AG09309 (cell line): ENCODE results near the gene CABP1.

Experiments used
- DNase-seq: peaks from one replicate; pipeline ENCODE4 v3.0.0-alpha.2; 2010; ENCODE audit warnings: low read depth
- H3K4me3 ChIP-seq: 2 replicates; pipeline ENCODE4 v1.5.1; 2011; ENCODE audit warnings: mild to moderate bottlenecking, low read depth, low read length, moderate library complexity; ENCODE audit not compliant: control insufficient read depth
- TF ChIP-seq, protein P1 (sequence below): IDR thresholded peaks from 2 replicates; pipeline ENCODE4 v1.5.1; 2011; ENCODE audit warnings: mild to moderate bottlenecking, low read depth, low read length, inconsistent platforms; ENCODE audit not compliant: insufficient read depth, control insufficient read depth; ENCODE audit errors: missing control alignments

The CABP1 gene

DNA sequence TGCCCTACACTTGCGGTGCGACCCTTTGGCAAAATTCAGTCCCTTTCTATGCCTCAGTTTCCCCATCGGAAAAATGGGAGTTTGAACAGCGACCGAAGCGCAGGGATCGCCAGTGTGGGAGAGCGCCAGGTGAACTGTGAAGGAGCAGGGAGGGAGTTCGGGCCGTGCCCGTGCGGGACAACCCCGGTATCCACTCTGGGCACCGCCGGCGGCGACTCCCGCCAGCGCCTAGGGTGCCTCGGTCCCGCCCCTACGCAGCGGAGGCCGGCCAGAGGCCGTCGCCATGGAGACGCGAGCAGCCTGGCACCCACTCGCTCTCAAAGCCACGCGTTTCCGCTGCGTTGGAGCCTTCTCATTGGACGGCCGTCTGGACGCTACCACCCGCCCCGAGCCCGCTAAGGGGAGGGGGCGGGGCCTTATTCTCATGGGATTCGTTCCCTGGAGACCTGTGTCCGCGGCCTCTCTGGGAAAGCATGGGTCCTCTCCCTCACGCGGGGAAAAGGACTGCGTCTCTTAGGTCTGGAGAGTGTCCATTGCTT, 45.8 kb downstream of the CABP1 start:
- peak; percentile 81 for DNase-seq
- H3K4me3 ChIP-seq: peak overlapping the region; percentile 81
- TF ChIP-seq, protein P1, sequence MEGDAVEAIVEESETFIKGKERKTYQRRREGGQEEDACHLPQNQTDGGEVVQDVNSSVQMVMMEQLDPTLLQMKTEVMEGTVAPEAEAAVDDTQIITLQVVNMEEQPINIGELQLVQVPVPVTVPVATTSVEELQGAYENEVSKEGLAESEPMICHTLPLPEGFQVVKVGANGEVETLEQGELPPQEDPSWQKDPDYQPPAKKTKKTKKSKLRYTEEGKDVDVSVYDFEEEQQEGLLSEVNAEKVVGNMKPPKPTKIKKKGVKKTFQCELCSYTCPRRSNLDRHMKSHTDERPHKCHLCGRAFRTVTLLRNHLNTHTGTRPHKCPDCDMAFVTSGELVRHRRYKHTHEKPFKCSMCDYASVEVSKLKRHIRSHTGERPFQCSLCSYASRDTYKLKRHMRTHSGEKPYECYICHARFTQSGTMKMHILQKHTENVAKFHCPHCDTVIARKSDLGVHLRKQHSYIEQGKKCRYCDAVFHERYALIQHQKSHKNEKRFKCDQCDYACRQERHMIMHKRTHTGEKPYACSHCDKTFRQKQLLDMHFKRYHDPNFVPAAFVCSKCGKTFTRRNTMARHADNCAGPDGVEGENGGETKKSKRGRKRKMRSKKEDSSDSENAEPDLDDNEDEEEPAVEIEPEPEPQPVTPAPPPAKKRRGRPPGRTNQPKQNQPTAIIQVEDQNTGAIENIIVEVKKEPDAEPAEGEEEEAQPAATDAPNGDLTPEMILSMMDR: no peak

DNA sequence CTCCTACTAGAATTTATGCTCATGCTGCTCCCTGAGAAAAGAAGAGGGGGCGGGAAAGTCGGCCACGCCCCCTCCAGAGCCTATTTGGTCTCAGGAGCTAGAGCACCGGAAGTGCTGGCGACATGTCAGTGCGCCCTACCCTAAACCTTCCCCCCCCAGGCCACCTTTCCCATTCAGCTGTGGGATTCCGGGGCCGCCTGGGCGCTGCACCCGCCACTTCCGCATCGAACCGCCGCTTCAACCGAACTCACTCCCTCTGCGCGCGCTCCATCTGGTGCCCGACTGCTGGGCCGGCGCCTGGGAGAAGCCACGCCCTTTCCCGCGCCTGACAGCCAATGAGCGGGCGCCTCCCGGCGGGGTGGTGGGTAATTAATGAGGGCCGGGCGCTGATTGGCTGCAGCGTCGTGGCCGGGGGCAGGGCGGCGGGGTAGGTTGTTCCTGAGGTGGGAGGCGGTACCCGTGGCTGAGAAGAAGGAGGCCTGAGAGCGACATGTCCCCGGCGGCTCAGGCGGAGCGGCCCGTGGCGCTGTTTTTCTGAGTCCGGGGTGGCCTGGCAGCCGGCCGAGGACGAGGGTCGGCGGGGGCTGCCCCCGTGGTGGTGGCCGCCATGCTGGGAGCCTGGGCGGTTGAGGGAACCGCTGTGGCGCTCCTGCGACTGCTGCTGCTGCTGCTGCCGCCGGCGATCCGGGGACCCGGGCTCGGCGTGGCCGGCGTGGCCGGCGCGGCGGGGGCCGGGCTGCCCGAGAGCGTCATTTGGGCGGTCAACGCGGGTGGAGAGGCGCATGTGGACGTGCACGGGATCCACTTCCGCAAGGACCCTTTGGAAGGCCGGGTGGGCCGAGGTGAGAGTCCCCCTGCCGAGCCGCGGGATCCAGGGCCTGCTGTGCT, 46.5 kb downstream of the CABP1 start, which contains the start of gene MLEC:
MLEC (plus strand) TSS at position 460 of the 888 bp plus-strand sequence; CDS start at position 608, 148 bp downstream.
- TF ChIP-seq, protein P1: peak; percentile 17
- DNase-seq: peak; percentile 86
- peak within 1 kb of the TSS; percentile 81 for H3K4me3 ChIP-seq

DNA sequence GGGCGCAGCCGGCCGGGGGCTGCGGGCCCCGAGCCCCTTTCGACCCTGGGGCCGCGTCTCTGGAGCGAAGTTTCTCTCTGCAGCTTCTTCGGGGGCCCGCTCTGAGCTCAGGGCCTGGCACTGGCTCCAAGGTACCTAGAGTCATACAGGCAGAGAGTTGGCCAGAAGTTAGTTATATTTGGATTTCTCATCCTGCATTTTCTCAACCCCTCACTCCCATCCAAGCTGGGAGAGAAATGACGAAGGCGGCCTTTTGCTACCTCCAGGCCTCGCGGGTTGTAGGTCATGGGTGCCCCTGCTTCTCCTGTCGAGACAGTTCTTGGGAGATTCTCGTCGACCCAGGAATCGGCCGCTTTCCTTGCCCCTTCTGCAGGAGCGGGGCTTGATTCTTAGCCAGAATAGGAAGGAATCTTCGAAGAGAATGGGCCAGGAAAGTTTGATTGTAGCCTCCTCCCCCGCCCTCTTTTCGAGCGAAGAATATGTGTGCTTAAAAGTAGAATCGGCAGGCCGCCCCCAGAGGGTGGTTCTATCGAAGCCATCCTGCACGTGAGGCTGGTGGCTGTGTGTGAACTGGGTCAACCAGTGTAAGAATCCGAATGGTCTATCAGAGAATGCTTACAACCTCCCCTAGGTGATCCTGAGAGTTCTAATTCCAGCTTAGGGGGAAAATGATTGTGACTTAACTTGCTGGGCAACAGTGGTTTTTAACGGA, 47.3 kb downstream of the CABP1 start:
- TF ChIP-seq, protein P1: no peak
- no peak for DNase-seq
- H3K4me3 ChIP-seq: peak overlapping the region; percentile 81

DNA sequence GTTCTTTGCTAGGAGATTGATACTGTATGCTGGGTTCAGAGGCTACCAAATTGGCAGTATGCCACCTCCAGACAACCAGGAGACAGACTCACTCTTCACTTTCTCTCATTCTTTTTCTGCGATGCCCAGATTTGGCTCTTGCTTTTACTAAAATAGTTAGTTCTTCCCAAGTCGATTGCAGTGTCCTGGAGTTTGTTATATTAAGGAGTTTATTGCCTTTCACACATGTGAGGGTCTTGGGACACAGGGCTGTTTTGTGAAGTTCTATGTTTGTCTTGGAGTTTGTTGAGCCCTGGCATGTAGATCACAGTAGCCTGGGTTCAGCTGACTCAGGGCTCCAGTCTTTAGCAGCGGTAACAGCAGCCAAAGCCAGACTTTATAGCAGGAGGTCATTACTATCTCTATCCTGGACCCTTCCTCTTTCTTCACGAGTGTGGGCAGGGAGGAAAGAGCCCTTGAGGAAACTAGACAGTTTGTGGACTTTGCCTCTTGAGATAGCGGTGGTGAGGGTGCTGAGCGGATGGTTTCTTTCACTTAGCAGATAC, 48.2 kb downstream of the CABP1 start:
- no peak for DNase-seq
- TF ChIP-seq, protein P1: no peak
- H3K4me3 ChIP-seq: peak overlapping the region; percentile 81

DNA sequence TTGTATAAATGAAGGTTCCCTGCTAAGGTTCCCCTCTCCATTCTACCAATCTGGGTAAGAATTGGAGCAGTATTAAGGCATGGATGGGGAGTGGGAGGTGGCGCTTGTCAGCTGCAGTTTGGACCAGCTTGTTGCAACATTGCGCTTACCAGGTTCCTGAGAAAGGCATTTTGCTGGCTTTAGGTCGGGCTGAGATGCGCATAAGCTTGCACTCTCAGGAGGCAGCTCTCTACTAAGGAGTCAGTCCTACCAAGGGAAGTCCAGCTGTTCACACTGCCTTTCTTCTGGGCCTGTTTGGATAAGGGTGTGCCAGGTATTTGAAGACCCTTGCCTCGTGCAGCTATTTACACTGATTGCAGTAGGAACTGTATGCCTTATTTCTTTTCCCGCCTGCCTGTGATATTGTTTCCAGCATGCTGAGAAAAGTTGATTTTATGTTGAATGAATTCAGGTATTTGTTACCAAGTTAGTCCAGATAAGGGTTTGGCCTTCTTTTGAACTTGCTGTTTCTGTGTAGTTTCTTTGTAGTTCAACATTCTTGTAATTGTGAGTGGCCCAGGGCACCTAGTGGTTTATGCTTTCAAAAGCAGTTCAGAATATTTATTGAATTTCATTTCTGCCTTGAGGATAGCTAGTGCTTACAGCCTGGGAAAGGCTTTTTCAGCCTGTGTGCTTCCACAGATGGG, 49.1 kb downstream of the CABP1 start:
- TF ChIP-seq, protein P1: no peak
- no peak overlapping the region; the same call in 1 of the 2 replicates for H3K4me3 ChIP-seq
- no peak for DNase-seq

DNA sequence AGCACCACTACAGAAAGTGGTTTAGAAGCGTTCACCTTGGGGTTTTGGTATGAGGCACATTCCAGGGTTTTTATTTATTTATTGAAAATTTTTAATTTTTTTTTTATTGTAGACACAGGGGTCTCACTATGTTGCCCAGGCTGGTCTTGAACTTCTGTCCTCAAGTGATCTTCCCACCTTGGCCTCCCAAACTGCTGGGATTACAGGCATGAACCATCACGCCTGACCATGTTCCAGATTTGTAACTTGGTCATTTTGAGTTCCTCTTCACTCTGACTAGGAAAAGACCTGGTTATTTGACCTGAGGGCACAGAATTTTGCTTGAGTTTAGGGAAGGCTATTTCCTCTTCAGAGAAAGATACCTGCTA, 49.6 kb downstream of the CABP1 start:
- TF ChIP-seq, protein P1: no peak
- H3K4me3 ChIP-seq: no peak overlapping the region
- no peak for DNase-seq
